Measurements from ENCODE around the gene PRRC2C.

PRRC2C gene

DNA sequence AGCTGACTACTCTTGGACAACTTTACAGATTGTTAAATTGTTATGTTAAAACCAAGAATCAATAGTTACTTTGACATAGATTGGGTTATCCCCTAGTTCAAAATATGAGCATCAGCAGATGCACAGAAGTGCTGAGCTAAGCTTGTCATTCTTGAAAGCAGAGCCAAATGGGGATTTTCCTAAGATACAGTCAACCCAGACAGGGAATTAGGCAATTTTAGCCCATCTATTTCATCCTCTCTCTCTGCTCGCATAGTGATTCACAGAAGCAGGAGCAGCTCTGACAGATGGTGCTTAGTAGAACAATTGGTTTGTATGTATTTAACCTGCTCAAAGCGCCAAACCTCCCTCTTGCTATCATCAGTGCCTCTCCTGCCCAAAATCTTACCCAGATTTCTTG lies 27.9 kb upstream of the PRRC2C start:
- TF ChIP-seq SIN3A (IDR thresholded peaks at IDR 0.05; ENCODE audit: borderline replicate concordance, insufficient read depth, low read length) (no peak), FOXP2 (optimal IDR thresholded peaks at IDR 0.05; ENCODE audit: borderline replicate concordance, extremely low read depth, extremely low read length, insufficient read depth) (no peak), TAF1 (IDR thresholded peaks at IDR 0.05; ENCODE audit: borderline replicate concordance, insufficient read depth, low read length) (no peak), POLR2AphosphoS5 (IDR thresholded peaks at IDR 0.05; ENCODE audit: low read depth, low read length) (no peak)
- TF ChIP-seq, protein P1, sequence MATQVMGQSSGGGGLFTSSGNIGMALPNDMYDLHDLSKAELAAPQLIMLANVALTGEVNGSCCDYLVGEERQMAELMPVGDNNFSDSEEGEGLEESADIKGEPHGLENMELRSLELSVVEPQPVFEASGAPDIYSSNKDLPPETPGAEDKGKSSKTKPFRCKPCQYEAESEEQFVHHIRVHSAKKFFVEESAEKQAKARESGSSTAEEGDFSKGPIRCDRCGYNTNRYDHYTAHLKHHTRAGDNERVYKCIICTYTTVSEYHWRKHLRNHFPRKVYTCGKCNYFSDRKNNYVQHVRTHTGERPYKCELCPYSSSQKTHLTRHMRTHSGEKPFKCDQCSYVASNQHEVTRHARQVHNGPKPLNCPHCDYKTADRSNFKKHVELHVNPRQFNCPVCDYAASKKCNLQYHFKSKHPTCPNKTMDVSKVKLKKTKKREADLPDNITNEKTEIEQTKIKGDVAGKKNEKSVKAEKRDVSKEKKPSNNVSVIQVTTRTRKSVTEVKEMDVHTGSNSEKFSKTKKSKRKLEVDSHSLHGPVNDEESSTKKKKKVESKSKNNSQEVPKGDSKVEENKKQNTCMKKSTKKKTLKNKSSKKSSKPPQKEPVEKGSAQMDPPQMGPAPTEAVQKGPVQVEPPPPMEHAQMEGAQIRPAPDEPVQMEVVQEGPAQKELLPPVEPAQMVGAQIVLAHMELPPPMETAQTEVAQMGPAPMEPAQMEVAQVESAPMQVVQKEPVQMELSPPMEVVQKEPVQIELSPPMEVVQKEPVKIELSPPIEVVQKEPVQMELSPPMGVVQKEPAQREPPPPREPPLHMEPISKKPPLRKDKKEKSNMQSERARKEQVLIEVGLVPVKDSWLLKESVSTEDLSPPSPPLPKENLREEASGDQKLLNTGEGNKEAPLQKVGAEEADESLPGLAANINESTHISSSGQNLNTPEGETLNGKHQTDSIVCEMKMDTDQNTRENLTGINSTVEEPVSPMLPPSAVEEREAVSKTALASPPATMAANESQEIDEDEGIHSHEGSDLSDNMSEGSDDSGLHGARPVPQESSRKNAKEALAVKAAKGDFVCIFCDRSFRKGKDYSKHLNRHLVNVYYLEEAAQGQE (IDR thresholded peaks at IDR 0.05; ENCODE audit: insufficient read depth in 1 of 2, low read depth in 2 of 2, low read length in 2 of 2) = no peak

DNA sequence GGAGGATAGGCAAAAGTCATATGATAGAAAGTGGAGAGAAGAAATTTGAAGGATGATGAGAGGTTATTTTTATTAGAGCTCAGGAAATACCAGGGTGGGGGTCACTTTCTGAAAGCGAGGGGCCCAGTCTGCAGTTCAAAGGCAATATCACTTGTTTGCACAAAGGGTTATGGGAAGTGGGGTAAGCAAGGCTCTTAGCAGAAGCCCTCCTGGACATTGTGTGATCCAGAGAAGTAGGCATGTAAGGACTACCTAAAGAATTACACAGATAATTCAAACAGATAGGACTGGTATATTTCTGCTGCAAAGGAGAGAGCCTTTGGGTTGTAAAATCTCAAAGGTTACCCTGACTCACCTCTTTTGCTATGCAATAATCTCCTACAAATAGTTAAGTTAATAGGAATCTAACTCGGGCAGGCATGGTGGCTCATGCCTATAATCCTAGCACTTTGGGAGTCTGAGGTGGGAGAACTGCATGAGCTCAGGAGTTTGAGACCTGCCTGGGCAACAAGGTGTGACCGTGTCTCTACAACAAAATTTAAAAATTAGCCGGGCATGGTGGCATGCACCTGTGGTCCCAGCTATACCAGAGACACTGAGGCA lies 25.2 kb upstream of the PRRC2C start:
- TF ChIP-seq POLR2AphosphoS5 (IDR thresholded peaks at IDR 0.05; ENCODE audit: low read depth, low read length) (no peak), FOXP2 (optimal IDR thresholded peaks at IDR 0.05; ENCODE audit: borderline replicate concordance, extremely low read depth, extremely low read length, insufficient read depth) (no peak), TAF1 (IDR thresholded peaks at IDR 0.05; ENCODE audit: borderline replicate concordance, insufficient read depth, low read length) (no peak), SIN3A (IDR thresholded peaks at IDR 0.05; ENCODE audit: borderline replicate concordance, insufficient read depth, low read length) (no peak)
- TF ChIP-seq, protein P1 (IDR thresholded peaks at IDR 0.05; ENCODE audit: insufficient read depth in 1 of 2, low read depth in 2 of 2, low read length in 2 of 2) = no peak

DNA sequence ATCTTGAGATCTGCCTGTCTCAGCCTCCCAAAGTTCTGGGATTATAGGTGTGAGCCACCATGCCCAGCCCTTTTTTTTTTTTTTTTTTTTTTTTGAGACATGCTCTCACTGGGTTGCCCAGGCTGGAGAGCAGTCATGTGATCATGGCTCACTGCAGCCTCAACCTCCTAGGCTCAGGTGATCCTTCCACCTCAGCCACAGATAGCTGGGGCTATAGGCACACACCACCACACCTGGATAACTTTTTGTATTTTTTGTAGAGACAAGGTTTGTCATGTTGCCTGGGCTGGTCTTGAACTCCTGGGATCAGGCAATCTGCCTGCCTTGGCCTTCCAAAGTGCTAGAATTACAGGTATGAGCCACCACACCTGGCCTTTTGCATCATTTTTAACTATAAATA lies 17.7 kb upstream of the PRRC2C start:
- TF ChIP-seq, protein P1 (IDR thresholded peaks at IDR 0.05; ENCODE audit: insufficient read depth in 1 of 2, low read depth in 2 of 2, low read length in 2 of 2) = no peak
- TF ChIP-seq POLR2AphosphoS5 (IDR thresholded peaks at IDR 0.05; ENCODE audit: low read depth, low read length) = no peak
- TF ChIP-seq FOXP2 (optimal IDR thresholded peaks at IDR 0.05; ENCODE audit: borderline replicate concordance, extremely low read depth, extremely low read length, insufficient read depth) = no peak
- TF ChIP-seq SIN3A (IDR thresholded peaks at IDR 0.05; ENCODE audit: borderline replicate concordance, insufficient read depth, low read length) = no peak
- TF ChIP-seq TAF1 (IDR thresholded peaks at IDR 0.05; ENCODE audit: borderline replicate concordance, insufficient read depth, low read length) = no peak

DNA sequence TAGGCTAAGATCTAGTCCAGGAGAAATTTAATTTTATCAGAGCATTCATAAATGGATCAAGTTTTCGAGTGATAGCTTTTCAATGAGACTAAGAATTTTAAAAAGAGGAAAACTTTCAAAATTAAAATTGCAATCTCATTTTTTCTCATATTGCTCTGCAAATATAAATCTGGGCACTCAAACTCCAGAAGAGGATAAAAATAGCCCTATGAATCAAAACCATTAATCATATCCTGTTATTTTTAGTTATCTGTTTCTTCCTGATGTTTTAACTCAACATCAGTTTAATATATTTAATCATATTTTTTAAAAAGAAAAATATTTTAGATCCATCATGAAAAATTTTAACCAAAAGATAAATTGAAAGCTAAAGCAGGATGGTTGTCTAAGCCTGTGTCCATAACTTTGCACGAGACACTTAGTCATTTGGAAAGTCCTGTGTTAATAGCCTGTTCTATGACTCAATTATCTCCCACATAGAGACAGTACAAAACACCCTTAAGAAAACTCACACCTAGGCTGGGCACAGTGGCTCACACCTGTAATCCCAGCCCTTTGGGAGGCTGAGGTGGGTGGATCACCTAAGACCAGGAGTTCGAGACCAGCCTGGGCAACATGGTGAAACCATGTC lies 17.1 kb upstream of the PRRC2C start:
- TF ChIP-seq POLR2AphosphoS5 (IDR thresholded peaks at IDR 0.05; ENCODE audit: low read depth, low read length) (no peak), FOXP2 (optimal IDR thresholded peaks at IDR 0.05; ENCODE audit: borderline replicate concordance, extremely low read depth, extremely low read length, insufficient read depth) (no peak), SIN3A (IDR thresholded peaks at IDR 0.05; ENCODE audit: borderline replicate concordance, insufficient read depth, low read length) (no peak), TAF1 (IDR thresholded peaks at IDR 0.05; ENCODE audit: borderline replicate concordance, insufficient read depth, low read length) (no peak)
- TF ChIP-seq, protein P1 (IDR thresholded peaks at IDR 0.05; ENCODE audit: insufficient read depth in 1 of 2, low read depth in 2 of 2, low read length in 2 of 2) = no peak

Measured in PFSK-1 (cell line).